ES-I3 (cell line): ENCODE results near the gene DNAJC8.

Experiments
- H3K36me3 ChIP-seq: 2 replicates; pipeline ENCODE4 v1.6.1; 2013; ENCODE audit warnings: mild to moderate bottlenecking, low read length, control low read depth, moderate library complexity; ENCODE audit not compliant: insufficient read depth
- H3K4me1 ChIP-seq: 2 replicates; pipeline ENCODE4 v1.6.1; 2013; ENCODE audit warnings: mild to moderate bottlenecking, control low read depth, low read length; ENCODE audit not compliant: insufficient read depth
- H3K9ac ChIP-seq: 2 replicates; pipeline ENCODE4 v1.6.1; 2013; ENCODE audit warnings: low read depth, mild to moderate bottlenecking, low read length, moderate library complexity
- H3K9me3 ChIP-seq: 2 replicates; pipeline ENCODE4 v1.6.1; 2013; ENCODE audit warnings: mild to moderate bottlenecking, low read length, moderate library complexity; ENCODE audit not compliant: control insufficient read depth, insufficient read depth

Gene DNAJC8

DNA sequence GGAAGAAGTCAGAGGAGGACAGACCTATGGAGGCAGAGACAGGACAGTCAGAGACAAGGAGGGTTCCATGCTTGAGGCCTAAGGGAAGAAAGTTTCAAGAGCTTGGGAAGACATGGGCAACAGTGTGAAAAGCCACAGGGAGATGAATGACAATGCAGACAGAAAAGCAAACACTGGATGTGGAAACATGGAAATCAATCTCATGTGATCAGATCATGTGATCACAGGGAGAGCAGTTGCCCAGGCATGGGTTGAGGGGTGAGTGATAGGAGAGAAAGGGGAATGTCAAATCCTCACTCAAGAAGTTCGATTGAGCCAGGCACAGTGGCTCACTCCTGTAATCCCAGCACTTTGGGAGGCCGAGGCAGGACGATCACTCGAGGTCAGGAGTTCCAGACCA is 73.6 kb downstream of the DNAJC8 start:
- no peak overlapping the region for H3K9ac ChIP-seq
- peaks cover 12% of the 10 kb centered on the region for H3K4me1 ChIP-seq
- no peaks in the 10 kb centered on the region for H3K36me3 ChIP-seq
- H3K9me3 ChIP-seq: no peaks in the 10 kb centered on the region

DNA sequence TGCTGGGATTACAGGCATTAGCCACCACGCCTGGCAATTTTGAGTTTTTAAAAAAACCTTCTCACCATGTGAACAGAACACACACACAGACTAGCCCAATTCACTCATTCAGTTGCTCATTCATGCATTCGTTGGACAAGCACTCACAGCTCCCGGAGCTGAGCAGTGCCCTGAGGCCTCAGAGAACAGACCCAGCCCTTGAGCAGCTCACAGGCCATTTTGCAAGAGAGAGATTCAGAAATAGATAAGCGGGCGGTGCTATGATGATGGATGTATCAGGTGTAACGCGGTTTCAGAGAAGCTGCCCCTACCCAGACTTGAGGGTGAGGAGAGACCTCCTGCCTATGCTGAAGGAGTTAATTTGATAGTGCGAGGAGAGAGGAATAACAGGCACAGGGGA is 74.9 kb downstream of the DNAJC8 start:
- Histone ChIP-seq H3K9me3 (no peaks in the 10 kb centered on the region), H3K4me1 (peaks cover 5% of the 10 kb centered on the region; the same call in 1 of the 2 replicates), H3K36me3 (no peaks in the 10 kb centered on the region), H3K9ac (no peak overlapping the region)

DNA sequence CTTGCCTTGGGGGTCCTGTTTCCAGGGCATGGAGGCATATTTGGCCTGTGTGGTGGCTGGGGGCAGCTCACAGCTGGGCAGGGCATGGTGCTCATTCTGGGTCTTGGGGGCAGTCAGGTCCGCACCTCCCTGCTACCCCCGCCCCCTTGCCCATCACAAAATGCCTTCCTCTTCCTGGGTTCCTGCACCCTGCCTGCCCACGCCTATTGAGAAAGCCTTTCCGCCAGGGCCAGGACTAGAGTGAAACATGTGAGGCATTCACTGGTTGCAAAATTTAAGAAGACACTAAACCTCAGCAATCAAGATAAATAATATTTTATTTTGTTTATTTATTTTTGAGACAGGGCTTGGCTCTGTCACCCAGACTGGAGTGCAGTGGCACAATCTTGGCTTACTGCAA is 76.0 kb downstream of the DNAJC8 start:
- Histone ChIP-seq H3K9ac (no peak overlapping the region), H3K9me3 (no peaks in the 10 kb centered on the region), H3K36me3 (no peaks in the 10 kb centered on the region), H3K4me1 (peaks cover 5% of the 10 kb centered on the region; the same call in 1 of the 2 replicates)

GRCh38 chr1:28155628-28156027 is 77.2 kb downstream of the DNAJC8 start:
- H3K9me3 ChIP-seq: no peaks in the 10 kb centered on the region
- no peaks in the 10 kb centered on the region for H3K36me3 ChIP-seq
- H3K4me1 ChIP-seq: peaks cover 5% of the 10 kb centered on the region; the same call in 1 of the 2 replicates
- no peak overlapping the region for H3K9ac ChIP-seq

GRCh38 chr1:28154078-28154594 is 78.7 kb downstream of the DNAJC8 start:
- Histone ChIP-seq H3K4me1 (peaks cover 5% of the 10 kb centered on the region; the same call in 1 of the 2 replicates), H3K9ac (no peak overlapping the region), H3K9me3 (no peaks in the 10 kb centered on the region), H3K36me3 (no peaks in the 10 kb centered on the region)
